ENCODE measurements around the gene SDF2.

SDF2 gene

DNA sequence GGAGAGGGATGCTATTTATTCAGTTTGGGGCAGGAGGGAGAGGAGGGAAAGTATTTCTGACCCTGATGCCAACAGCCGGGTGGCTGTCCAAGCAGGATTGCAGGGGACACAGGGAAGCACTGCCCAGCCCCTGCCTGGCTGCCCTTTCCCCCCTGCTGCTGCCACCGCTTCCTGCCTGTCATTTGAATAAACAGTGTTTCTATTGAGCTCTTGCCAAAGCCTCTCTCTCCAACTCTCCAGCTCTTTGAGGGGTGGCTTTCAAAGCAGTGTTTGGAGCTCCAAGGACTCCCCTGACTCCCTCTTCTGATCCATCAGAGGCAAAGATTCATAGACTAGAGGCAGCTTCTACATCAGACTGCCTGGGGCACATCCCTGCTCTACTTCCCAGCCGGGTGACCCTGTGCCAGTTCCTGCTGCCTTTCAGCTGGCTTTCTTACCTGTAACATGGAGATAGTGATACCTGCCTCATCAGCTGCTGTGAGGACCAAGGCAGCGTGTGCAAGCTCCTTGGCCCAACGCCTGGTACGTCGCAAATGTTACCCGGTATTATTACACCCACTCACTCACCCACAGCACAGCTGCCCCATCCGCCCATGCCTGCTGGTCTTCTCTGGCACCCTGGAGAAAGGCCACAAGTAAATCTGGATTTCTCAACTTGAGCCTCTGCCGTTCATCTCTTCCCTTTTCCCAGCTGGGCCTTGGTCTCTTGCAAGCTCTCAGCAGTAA is 40.5 kb upstream of the SDF2 start:
- ChIA-PET CTCF (interaction anchor here (0.8 kb wide), 1 partner anchor 58 kb away, joined by 3 read pairs; no protein-coding TSS in a partner anchor), POLR2A (interaction anchor here (1.0 to 15.7 kb wide), 4 partner anchors 9 to 40 kb away, joined by 3 to 309 read pairs (median 14); partner anchors contain the start of genes NEK8, PROCA1, RPL23A and SDF2)
- TF ChIP-seq NFRKB (IDR thresholded peaks at IDR 0.05) (no peak), TARDBP (IDR thresholded peaks at IDR 0.05) (no peak), L3MBTL2 (conservative IDR thresholded peaks at IDR 0.05) (no peak), LEF1 (IDR thresholded peaks at IDR 0.05; ENCODE audit: borderline replicate concordance) (no peak), FOXM1 (IDR thresholded peaks at IDR 0.05; ENCODE audit: borderline replicate concordance) (no peak), HDGF (IDR thresholded peaks at IDR 0.05; ENCODE audit: borderline replicate concordance) (no peak), ARNT (IDR thresholded peaks at IDR 0.05) (no peak)
- DNase-seq (ENCODE audit: extremely low spot score): no peak

DNA sequence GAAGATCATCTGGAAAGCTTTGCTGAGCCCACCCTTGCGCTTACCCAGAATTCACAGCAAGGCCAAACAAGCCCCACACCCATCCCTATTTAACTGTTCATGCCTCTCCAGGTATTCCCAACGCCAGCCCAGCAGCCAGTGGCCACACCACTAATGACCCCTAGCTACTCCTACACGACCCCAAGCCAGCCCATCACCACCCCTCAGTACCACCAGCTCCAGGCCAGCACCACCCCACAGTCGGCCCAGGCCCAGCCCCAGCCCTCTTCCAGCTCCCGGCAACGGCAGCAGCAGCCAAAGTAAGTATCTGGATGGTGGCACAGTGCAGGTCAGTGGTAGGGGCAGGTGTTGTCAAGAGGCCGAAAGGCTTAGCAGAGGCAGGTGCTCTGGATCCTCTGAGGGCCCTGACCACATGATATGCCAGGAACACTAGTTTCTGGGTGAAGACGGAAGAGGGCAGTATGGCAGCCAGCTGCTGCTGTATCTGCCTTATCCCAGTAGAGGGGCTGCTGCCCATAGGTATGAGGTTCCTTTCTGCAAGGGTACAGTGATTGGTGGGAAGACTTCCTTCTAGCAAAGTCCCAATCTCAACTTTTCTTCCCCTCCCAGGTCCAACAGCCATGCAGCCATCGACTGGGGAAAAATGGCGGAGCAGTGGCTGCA is 39.3 kb upstream of the SDF2 start:
- ChIA-PET CTCF (interaction anchor here (0.5 kb wide), 1 partner anchor 15 kb away, joined by 3 read pairs; no protein-coding TSS in a partner anchor), POLR2A (interaction anchor here (2.6 to 15.7 kb wide), 2 partner anchors 10 to 23 kb away, joined by 25 to 309 read pairs; partner anchors contain the start of genes NEK8, PROCA1, RPL23A and TLCD1)
- no peak for DNase-seq (ENCODE audit: extremely low spot score)
- TF ChIP-seq TARDBP (IDR thresholded peaks at IDR 0.05): no peak
- TF ChIP-seq PKNOX1 (IDR thresholded peaks at IDR 0.05): no peak
- no peak for TF ChIP-seq SP1 (IDR thresholded peaks at IDR 0.05)
- TF ChIP-seq SUZ12 (IDR thresholded peaks at IDR 0.05): no peak
- TF ChIP-seq FOXM1 (IDR thresholded peaks at IDR 0.05; ENCODE audit: borderline replicate concordance): no peak
- no peak for TF ChIP-seq L3MBTL2 (conservative IDR thresholded peaks at IDR 0.05)
- no peak for TF ChIP-seq NFRKB (IDR thresholded peaks at IDR 0.05)
- TF ChIP-seq ARNT (IDR thresholded peaks at IDR 0.05): no peak
- no peak for TF ChIP-seq LEF1 (IDR thresholded peaks at IDR 0.05; ENCODE audit: borderline replicate concordance)

DNA sequence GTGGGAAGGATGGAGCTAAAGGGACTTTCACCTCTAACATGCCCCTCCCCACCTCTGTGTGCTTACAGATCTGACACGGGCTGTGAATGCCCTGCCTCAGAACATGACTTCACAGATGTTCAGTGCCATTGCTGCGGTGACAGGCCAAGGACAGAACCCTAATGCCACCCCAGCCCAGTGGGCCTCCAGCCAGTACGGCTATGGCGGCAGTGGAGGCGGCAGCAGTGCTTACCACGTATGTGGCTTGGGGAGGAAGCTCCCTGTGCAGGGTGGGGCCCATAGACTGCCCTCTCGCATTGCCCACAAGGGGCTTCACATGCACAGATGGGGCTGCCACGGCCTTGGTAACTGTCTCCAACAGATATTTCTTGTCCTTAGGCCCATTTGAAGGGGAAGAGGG is 38.6 kb upstream of the SDF2 start:
- POLR2A ChIA-PET: interaction anchor here (2.6 to 15.7 kb wide), 2 partner anchors 11 to 24 kb away, joined by 25 to 309 read pairs; partner anchors contain the start of genes NEK8, PROCA1, RPL23A and TLCD1

DNA sequence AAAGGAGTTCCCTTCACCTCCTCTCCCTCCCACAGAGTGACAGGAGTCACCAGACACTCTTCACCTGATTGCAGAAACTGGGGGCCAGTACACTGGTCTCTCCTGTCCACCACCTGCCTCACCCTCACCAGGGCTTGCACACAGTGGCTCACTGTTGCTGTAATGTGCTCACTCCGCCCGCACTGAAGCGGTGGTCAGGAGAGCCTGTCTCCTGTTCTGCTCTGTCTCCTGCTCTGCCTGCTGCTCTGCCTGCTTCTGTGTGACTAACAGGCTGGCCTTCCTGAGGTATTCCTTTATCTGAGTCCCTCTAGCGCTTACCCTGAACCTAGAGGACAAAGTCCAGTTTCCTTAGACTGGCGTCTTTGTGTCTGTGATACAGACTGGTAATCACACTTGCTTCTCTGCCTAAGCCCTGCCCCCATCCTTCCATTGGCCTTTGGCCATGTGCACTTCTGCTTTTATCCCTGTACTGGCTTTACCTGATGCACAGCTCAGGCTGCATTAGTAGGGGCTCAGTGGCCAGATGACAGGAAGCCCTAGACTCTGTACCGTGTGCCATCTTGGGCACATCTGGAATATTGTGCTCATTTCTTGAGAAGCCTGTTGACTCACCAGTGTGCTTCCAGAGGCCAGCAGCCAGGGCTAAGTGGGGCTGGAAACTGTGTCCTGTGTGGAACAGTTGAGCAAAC is 36.7 kb upstream of the SDF2 start:
- ChIA-PET CTCF (no interaction called here), POLR2A (interaction anchor here (1.2 to 15.7 kb wide), 3 partner anchors 13 to 26 kb away, joined by 3 to 309 read pairs (median 3); partner anchors contain the start of genes NEK8, PROCA1, RPL23A and TLCD1)
- no peak for DNase-seq (ENCODE audit: extremely low spot score)
- TF ChIP-seq FOXK2 (IDR thresholded peaks at IDR 0.05): no peak
- no peak for TF ChIP-seq SUZ12 (IDR thresholded peaks at IDR 0.05)
- TF ChIP-seq ARNT (IDR thresholded peaks at IDR 0.05): no peak
- TF ChIP-seq CTBP1 (IDR thresholded peaks at IDR 0.05; ENCODE audit: borderline replicate concordance): no peak
- TF ChIP-seq L3MBTL2 (conservative IDR thresholded peaks at IDR 0.05): no peak
- no peak for TF ChIP-seq SP1 (IDR thresholded peaks at IDR 0.05)
- no peak for TF ChIP-seq TARDBP (IDR thresholded peaks at IDR 0.05)
- no peak for TF ChIP-seq FOXA1 (IDR thresholded peaks at IDR 0.05)

More for the DNA sequence above, 38.6 kb upstream of the SDF2 start:
- CTCF ChIA-PET: interaction anchor here (0.5 kb wide), 1 partner anchor 15 kb away, joined by 3 read pairs; no protein-coding TSS in a partner anchor
- no peak for TF ChIP-seq CTBP1 (IDR thresholded peaks at IDR 0.05; ENCODE audit: borderline replicate concordance)
- no peak for TF ChIP-seq L3MBTL2 (conservative IDR thresholded peaks at IDR 0.05)
- no peak for TF ChIP-seq SP1 (IDR thresholded peaks at IDR 0.05)
- no peak for TF ChIP-seq TARDBP (IDR thresholded peaks at IDR 0.05)
- no peak for TF ChIP-seq ELF4 (IDR thresholded peaks at IDR 0.05)
- no peak for TF ChIP-seq FOXM1 (IDR thresholded peaks at IDR 0.05; ENCODE audit: borderline replicate concordance)
- no peak for TF ChIP-seq ZNF384 (IDR thresholded peaks at IDR 0.05)
- no peak for TF ChIP-seq NFRKB (IDR thresholded peaks at IDR 0.05)
- no peak for DNase-seq (ENCODE audit: extremely low spot score)

DNA sequence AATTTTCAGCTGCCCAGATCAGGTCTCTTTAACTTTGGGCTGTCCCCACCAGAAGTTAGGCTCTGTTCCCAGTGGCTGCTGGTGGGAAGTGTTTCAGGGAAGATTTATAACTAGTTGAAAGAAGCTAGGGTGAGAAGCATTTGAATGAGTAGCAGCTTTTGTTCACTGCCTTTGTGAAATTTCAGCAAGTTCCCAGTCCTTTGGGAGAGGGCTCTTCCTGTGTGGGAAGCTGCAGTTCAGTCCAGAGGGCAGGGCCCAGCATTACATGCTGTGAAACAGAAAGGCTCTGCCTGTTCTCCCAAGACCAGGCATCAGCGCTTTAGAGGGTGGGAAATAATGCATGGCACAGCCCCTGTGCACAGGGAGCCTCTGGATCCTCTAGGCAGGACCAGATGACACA is 32.2 kb upstream of the SDF2 start:
- ChIA-PET POLR2A (interaction anchor here (0.8 to 2.0 kb wide), 6 partner anchors 11 to 122 kb away, joined by 3 to 7 read pairs (median 4); partner anchors contain the start of genes BLTP2, PIGS and RPL23A), CTCF (no interaction called here)
- DNase-seq (ENCODE audit: extremely low spot score): no peak
- no peak for TF ChIP-seq ARNT (IDR thresholded peaks at IDR 0.05)
- no peak for TF ChIP-seq FOXK2 (IDR thresholded peaks at IDR 0.05)
- no peak for TF ChIP-seq FOXA1 (IDR thresholded peaks at IDR 0.05)
- no peak for TF ChIP-seq LEF1 (IDR thresholded peaks at IDR 0.05; ENCODE audit: borderline replicate concordance)
- no peak for TF ChIP-seq L3MBTL2 (conservative IDR thresholded peaks at IDR 0.05)
- no peak for TF ChIP-seq ZNF384 (IDR thresholded peaks at IDR 0.05)
- no peak for TF ChIP-seq NFRKB (IDR thresholded peaks at IDR 0.05)
- TF ChIP-seq SP1 (IDR thresholded peaks at IDR 0.05): no peak

- ChIA-PET CTCF (no interaction called here), POLR2A (interaction anchor here (1.1 kb wide), 1 partner anchor 31 kb away, joined by 3 read pairs; the partner anchor contains the start of gene RPL23A)
- TF ChIP-seq NFRKB (IDR thresholded peaks at IDR 0.05) (no peak), BHLHE40 (IDR thresholded peaks at IDR 0.05; ENCODE audit: borderline replicate concordance) (no peak), SUZ12 (IDR thresholded peaks at IDR 0.05) (no peak), FOXK2 (IDR thresholded peaks at IDR 0.05) (no peak), FOXA1 (IDR thresholded peaks at IDR 0.05) (no peak), LEF1 (IDR thresholded peaks at IDR 0.05; ENCODE audit: borderline replicate concordance) (no peak), ZNF384 (IDR thresholded peaks at IDR 0.05) (no peak), L3MBTL2 (conservative IDR thresholded peaks at IDR 0.05) (no peak), ARNT (IDR thresholded peaks at IDR 0.05) (no peak), FOXM1 (IDR thresholded peaks at IDR 0.05; ENCODE audit: borderline replicate concordance) (no peak), ELF4 (IDR thresholded peaks at IDR 0.05) (no peak), HDGF (IDR thresholded peaks at IDR 0.05; ENCODE audit: borderline replicate concordance) (no peak), TARDBP (IDR thresholded peaks at IDR 0.05) (no peak), SP1 (IDR thresholded peaks at IDR 0.05) (no peak), PKNOX1 (IDR thresholded peaks at IDR 0.05) (no peak)
- DNase-seq (ENCODE audit: extremely low spot score): no peak
Measured at GRCh38 chr17:28689011-28689410, 27.3 kb upstream of the SDF2 start.

All from HEK293T (cell line).